ENCODE measurements around the gene NETO2.

NETO2 gene

GRCh38 chr16:47045023-47045422 lies 98.7 kb downstream of the NETO2 start:
- no peak for DNase-seq (ENCODE audit: low read depth)

GRCh38 chr16:47043970-47044684 lies 99.6 kb downstream of the NETO2 start:
- no peak for DNase-seq (ENCODE audit: low read depth)

- DNase-seq (ENCODE audit: low read depth) = no peak
These were observed 100.5 kb downstream of the NETO2 start for GRCh38 chr16:47043200-47043599.

- peak; percentile 87 for DNase-seq (ENCODE audit: low read depth)
These were observed 105.8 kb downstream of the NETO2 start for GRCh38 chr16:47037746-47038458.

GRCh38 chr16:47037396-47037745 lies 106.4 kb downstream of the NETO2 start:
- DNase-seq (ENCODE audit: low read depth) = peak; percentile 10

GRCh38 chr16:47036201-47036600 lies 107.5 kb downstream of the NETO2 start:
- DNase-seq (ENCODE audit: low read depth) = no peak

- no peak for DNase-seq (ENCODE audit: low read depth)
These were observed 108.3 kb downstream of the NETO2 start for GRCh38 chr16:47035436-47035835.

GRCh38 chr16:47034455-47034854 lies 109.3 kb downstream of the NETO2 start:
- DNase-seq (ENCODE audit: low read depth) = no peak

- no peak for DNase-seq (ENCODE audit: low read depth)
These were observed 110.6 kb downstream of the NETO2 start for GRCh38 chr16:47033176-47033575.

- no peak for DNase-seq (ENCODE audit: low read depth)
These were observed 114.0 kb downstream of the NETO2 start for GRCh38 chr16:47029724-47030123.

- no peak for DNase-seq (ENCODE audit: low read depth)
These were observed 114.9 kb downstream of the NETO2 start for GRCh38 chr16:47028767-47029377.
